Muscle of leg (tissue), 11 donors: Measurements from ENCODE around the gene HOXC6. TPM values are rescaled to one million over a fixed set of nuclear protein-coding genes. Genes with fewer than 3 reads are reported as not detected.

Experiments
- DNase-seq: peaks from one replicate; pipeline ENCODE4 v3.0.0; 2013
- H3K27ac ChIP-seq: one replicate; pipeline ENCODE4 v1.5.1; 2013; ENCODE audit warnings: mild to moderate bottlenecking, low read length, control low read depth
- H3K27me3 ChIP-seq: one replicate; pipeline ENCODE4 v1.6.1; 2013; ENCODE audit warnings: low read length; ENCODE audit not compliant: control insufficient read depth, insufficient read depth
- H3K36me3 ChIP-seq: one replicate; pipeline ENCODE4 v1.6.1; 2013; ENCODE audit warnings: low read length; ENCODE audit not compliant: control insufficient read depth, insufficient read depth
- H3K4me1 ChIP-seq: one replicate; pipeline ENCODE4 v1.6.1; 2013; ENCODE audit warnings: low read length; ENCODE audit not compliant: control insufficient read depth, insufficient read depth
- H3K4me3 ChIP-seq: one replicate; pipeline ENCODE4 v1.5.1; 2013; ENCODE audit warnings: low read length, control low read depth
- H3K9me3 ChIP-seq: replicated peaks from 2 replicates; pipeline ENCODE4 v1.6.1; 2013; ENCODE audit warnings: low read depth, low read length; ENCODE audit not compliant: control insufficient read depth
- whole genome bisulfite sequencing: methylation state at CpG from one replicate; pipeline ENCODE4 v1.1.5; 2013; ENCODE audit warnings: missing lambda C conversion rate; ENCODE audit not compliant: insufficient coverage; 5-methylcytosine and 5-hydroxymethylcytosine counted together
- polyA plus RNA-seq, 8 donors: library from polyadenylated mRNA; unstranded; fragments of 120-200 nt; gene quantifications; one replicate each; pipeline versions ENCODE4 v1.2.1 to v1.2.3, GENCODE V29; 2013; ENCODE audit warnings: inconsistent platforms in 1 of 8, low replicate concordance in 1 of 8; ENCODE audit not compliant: insufficient read length in 8 of 8, insufficient read depth in 1 of 8
- total RNA-seq: library from RNA; stranded (reverse); fragments of 120-200 nt; gene quantifications from one replicate; pipeline ENCODE4 v1.2.4, GENCODE V29; 2013

The HOXC6 gene
- total and polyA plus RNA-seq, 9 donors: 4.1 to 22.5 (median 16.0) TPM

GRCh38 chr12:54016478-54016964, 11.7 kb upstream of the HOXC6 start:
- no peaks in the 10 kb centered on the region for H3K9me3 ChIP-seq
- DNase-seq: peak; percentile 96
- peak overlapping the region; percentile 86 for H3K4me3 ChIP-seq
- no peaks in the 10 kb centered on the region for H3K36me3 ChIP-seq
- WGBS: 0% methylated on average over 12 of the region's 25 CpGs
- peaks cover 67% of the 10 kb centered on the region for H3K27me3 ChIP-seq
- H3K27ac ChIP-seq: peak overlapping the region; percentile 100
- peaks cover 66% of the 10 kb centered on the region for H3K4me1 ChIP-seq

- Histone ChIP-seq H3K27me3 (peaks cover 71% of the 10 kb centered on the region), H3K4me1 (peaks cover 73% of the 10 kb centered on the region), H3K4me3 (peak overlapping the region; percentile 86), H3K36me3 (no peaks in the 10 kb centered on the region), H3K9me3 (no peaks in the 10 kb centered on the region), H3K27ac (peak overlapping the region; percentile 100)
- whole genome bisulfite sequencing: under 1% methylated on average over 16 of the region's 24 CpGs
- DNase-seq: peak; percentile 84
Measured at GRCh38 chr12:54017027-54017788, 11.0 kb upstream of the HOXC6 start.

- H3K4me1 ChIP-seq: peaks cover 78% of the 10 kb centered on the region
- DNase-seq: peak; percentile 97
- peak overlapping the region; percentile 100 for H3K27ac ChIP-seq
- peak overlapping the region; percentile 86 for H3K4me3 ChIP-seq
- no peaks in the 10 kb centered on the region for H3K9me3 ChIP-seq
- no peaks in the 10 kb centered on the region for H3K36me3 ChIP-seq
- 2% methylated on average over 19 of the region's 34 CpGs for WGBS
- H3K27me3 ChIP-seq: peaks cover 73% of the 10 kb centered on the region
Measured at GRCh38 chr12:54017878-54018467, 10.3 kb upstream of the HOXC6 start.

GRCh38 chr12:54018468-54018984, 9.7 kb upstream of the HOXC6 start:
- DNase-seq: peak; percentile 73
- peaks cover 70% of the 10 kb centered on the region for H3K27me3 ChIP-seq
- no peaks in the 10 kb centered on the region for H3K9me3 ChIP-seq
- 5% methylated on average over 8 of the region's 29 CpGs for WGBS
- peak overlapping the region; percentile 86 for H3K4me3 ChIP-seq
- H3K36me3 ChIP-seq: no peaks in the 10 kb centered on the region
- H3K27ac ChIP-seq: peak overlapping the region; percentile 100
- H3K4me1 ChIP-seq: peaks cover 78% of the 10 kb centered on the region

GRCh38 chr12:54019091-54019811, 9.0 kb upstream of the HOXC6 start:
- H3K4me1 ChIP-seq: peaks cover 80% of the 10 kb centered on the region
- peak overlapping the region; percentile 86 for H3K4me3 ChIP-seq
- 21% methylated on average over 19 of the region's 43 CpGs for WGBS
- H3K36me3 ChIP-seq: no peaks in the 10 kb centered on the region
- no peaks in the 10 kb centered on the region for H3K9me3 ChIP-seq
- DNase-seq: peak; percentile 60
- peaks cover 72% of the 10 kb centered on the region for H3K27me3 ChIP-seq
- H3K27ac ChIP-seq: peak overlapping the region; percentile 100

- DNase-seq: peak; percentile 78
- H3K4me3 ChIP-seq: peak overlapping the region; percentile 86
- peaks cover 79% of the 10 kb centered on the region for H3K4me1 ChIP-seq
- H3K36me3 ChIP-seq: no peaks in the 10 kb centered on the region
- peak overlapping the region; percentile 100 for H3K27ac ChIP-seq
- 22% methylated on average over 6 of the region's 10 CpGs for WGBS
- H3K27me3 ChIP-seq: peaks cover 68% of the 10 kb centered on the region
- no peaks in the 10 kb centered on the region for H3K9me3 ChIP-seq
Measured at GRCh38 chr12:54019924-54020590, 8.2 kb upstream of the HOXC6 start.

GRCh38 chr12:54020591-54021405, 7.4 kb upstream of the HOXC6 start:
- H3K27me3 ChIP-seq: peaks cover 61% of the 10 kb centered on the region
- 15% methylated on average over 11 of the region's 23 CpGs for WGBS
- peak overlapping the region; percentile 100 for H3K27ac ChIP-seq
- H3K9me3 ChIP-seq: no peaks in the 10 kb centered on the region
- H3K4me1 ChIP-seq: peaks cover 79% of the 10 kb centered on the region
- H3K36me3 ChIP-seq: no peaks in the 10 kb centered on the region
- DNase-seq: peak; percentile 52
- peak overlapping the region; percentile 86 for H3K4me3 ChIP-seq

- peaks cover 80% of the 10 kb centered on the region for H3K4me1 ChIP-seq
- WGBS: 75% methylated on average over 2 of the region's 16 CpGs
- no peaks in the 10 kb centered on the region for H3K9me3 ChIP-seq
- H3K4me3 ChIP-seq: peak overlapping the region; percentile 86
- peak overlapping the region; percentile 100 for H3K27ac ChIP-seq
- no peaks in the 10 kb centered on the region for H3K36me3 ChIP-seq
- DNase-seq: peak; percentile 48
- peaks cover 59% of the 10 kb centered on the region for H3K27me3 ChIP-seq
Measured at GRCh38 chr12:54021432-54022013, 6.7 kb upstream of the HOXC6 start.
